Sigmoid colon (tissue), 7 donors: ENCODE data around the gene IKZF1. TPM values are rescaled to one million over a fixed set of nuclear protein-coding genes. Genes with fewer than 3 reads are reported as not detected.

Experiments
- DNase-seq: peaks from one replicate; pipeline ENCODE4 v3.0.0-alpha.2; 2019
- H3K27ac ChIP-seq, 4 donors: fragments of 200-600 bp; sonication (generic); one replicate each; pipeline ENCODE4 v1.5.1; 2016 to 2019; ENCODE audit warnings: mild to moderate bottlenecking in 1 of 4
- H3K27me3 ChIP-seq, 3 donors: fragments of 200-600 bp; sonication (generic); one replicate each; pipeline ENCODE4 v1.5.1; 2019; ENCODE audit warnings: mild to moderate bottlenecking in 1 of 3
- H3K36me3 ChIP-seq, 4 donors: fragments of 200-600 bp; sonication (generic); one replicate each; pipeline ENCODE4 v1.5.1; 2016 to 2019
- H3K4me1 ChIP-seq, 4 donors: fragments of 200-600 bp; sonication (generic); one replicate each; pipeline ENCODE4 v1.5.1; 2017 to 2019
- H3K4me3 ChIP-seq, 4 donors: fragments of 200-600 bp; sonication (generic); one replicate each; pipeline ENCODE4 v1.5.1; 2017 to 2019; ENCODE audit warnings: mild to moderate bottlenecking in 2 of 4, moderate library complexity in 1 of 4
- H3K9me3 ChIP-seq, 4 donors: fragments of 200-600 bp in 3 of 4; sonication (generic) in 3 of 4; one replicate each; pipeline versions ENCODE4 v1.5.1 to v1.6.1; 2013 to 2019
- CTCF ChIP-seq, 4 experiments: fragments of 450-650 bp in 3 of 4; fragments of 200-600 bp in 1 of 4; IDR thresholded peaks; one replicate each; pipeline ENCODE4 v1.5.1; 2016 to 2019; ENCODE audit warnings: antibody characterized with exemption in 4 of 4, mild to moderate bottlenecking in 3 of 4, moderate library complexity in 2 of 4
- EP300 ChIP-seq, 4 donors: sonication (generic); formaldehyde crosslinking; IDR thresholded peaks; one replicate each; pipeline ENCODE4 v1.6.1; 2017; ENCODE audit warnings: antibody characterized with exemption in 4 of 4
- POLR2A ChIP-seq, 2 donors: fragments of 450-650 bp; IDR thresholded peaks; one replicate each; pipeline ENCODE4 v1.6.1; 2016; ENCODE audit warnings: antibody characterized with exemption in 2 of 2, mild to moderate bottlenecking in 2 of 2, moderate library complexity in 2 of 2
- POLR2AphosphoS5 ChIP-seq, 4 donors: sonication (generic); formaldehyde crosslinking; IDR thresholded peaks; one replicate each; pipeline ENCODE4 v1.6.1; 2017; ENCODE audit warnings: antibody characterized with exemption in 4 of 4
- WGBS, 2 donors: extraction: QIAGEN DNeasy Blood & Tissue Kit; methylation state at CpG; one replicate each; pipeline ENCODE4 v1.1.7; 2013; 5-methylcytosine and 5-hydroxymethylcytosine counted together
- intact Hi-C: fragments of 100-400 bp; cut with DNase I; formaldehyde crosslinking; loops from one replicate; pipeline ENCODE4 v1.15.1; 2023
- polyA plus RNA-seq, 3 donors: library from polyadenylated mRNA; stranded (reverse); fragments of 200-250 nt; gene quantifications; one replicate each; pipeline ENCODE4 v1.2.3, GENCODE V29; 2013
- total RNA-seq, 4 donors: library from RNA; depleted of rRNA; stranded (reverse); fragments of >200 nt; gene quantifications; one replicate each; pipeline ENCODE4 v1.1.0, GENCODE V29; 2016
- donor health status: healthy with polysubstance abuse.
- donor health status: Bipolar disorder and iron deficiency.
- donor health status: healthy.

The IKZF1 gene
- total and polyA plus RNA-seq, 7 donors, result 1.8 to 29.9 (median 6.4) TPM

DNA sequence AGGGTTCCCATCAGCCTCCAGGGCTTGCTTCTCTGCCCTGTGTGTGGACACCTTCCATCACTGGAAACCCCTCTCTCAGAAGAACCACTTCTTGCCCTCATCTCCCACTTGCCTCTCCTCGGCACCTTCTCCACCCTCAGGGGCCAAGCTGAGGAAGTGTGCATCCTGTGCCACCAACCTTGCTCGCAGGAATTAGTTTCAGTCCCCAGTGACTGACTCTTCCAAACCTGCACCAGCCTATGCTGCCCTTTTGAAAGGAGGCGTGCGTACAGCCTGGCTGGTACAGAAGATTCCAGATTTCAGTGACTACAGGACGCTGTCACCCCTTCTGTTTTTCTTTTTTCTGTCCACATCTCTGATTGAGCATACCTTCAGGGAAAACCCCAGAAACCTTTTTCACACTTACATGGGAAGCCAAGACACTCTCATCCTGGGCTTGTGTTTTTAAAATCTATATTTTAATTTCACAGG is 67.1 kb downstream of the IKZF1 start:
- H3K27ac ChIP-seq, result no peak overlapping the region
- WGBS, 2 donors, result 73 to 85% methylated on average over 5 of the region's 5 CpGs
- H3K27me3 ChIP-seq, result no peaks in the 10 kb centered on the region
- intact Hi-C loops, result no loop called here
- H3K36me3 ChIP-seq, result no peaks in the 10 kb centered on the region
- no peak overlapping the region for H3K4me3 ChIP-seq
- TF ChIP-seq POLR2AphosphoS5 (IDR thresholded peaks at IDR 0.05) (no peak), EP300 (IDR thresholded peaks at IDR 0.05) (no peak), CTCF (IDR thresholded peaks at IDR 0.05) (no peak), POLR2A (IDR thresholded peaks at IDR 0.05) (no peak)
- DNase-seq, result no peak
- H3K9me3 ChIP-seq, result peaks cover 0 to 5% (median 0%) of the 10 kb centered on the region in 4 donors
- no peaks in the 10 kb centered on the region for H3K4me1 ChIP-seq

GRCh38 chr7:50372923-50373322 is 68.4 kb downstream of the IKZF1 start:
- no peaks in the 10 kb centered on the region for H3K36me3 ChIP-seq
- intact Hi-C loops, result no loop called here
- no peak for DNase-seq
- H3K27me3 ChIP-seq, result no peaks in the 10 kb centered on the region
- H3K4me3 ChIP-seq, result no peak overlapping the region
- H3K27ac ChIP-seq, result no peak overlapping the region
- no peak for TF ChIP-seq EP300 (IDR thresholded peaks at IDR 0.05)
- no peak for TF ChIP-seq POLR2AphosphoS5 (IDR thresholded peaks at IDR 0.05)
- TF ChIP-seq POLR2A (IDR thresholded peaks at IDR 0.05), result no peak
- no peak for TF ChIP-seq CTCF (IDR thresholded peaks at IDR 0.05)
- H3K9me3 ChIP-seq, result peaks cover 0 to 3% (median 0%) of the 10 kb centered on the region in 4 donors
- WGBS, 2 donors, result 74 to 82% methylated on average over 4 of the region's 4 CpGs
- H3K4me1 ChIP-seq, result no peaks in the 10 kb centered on the region

DNA sequence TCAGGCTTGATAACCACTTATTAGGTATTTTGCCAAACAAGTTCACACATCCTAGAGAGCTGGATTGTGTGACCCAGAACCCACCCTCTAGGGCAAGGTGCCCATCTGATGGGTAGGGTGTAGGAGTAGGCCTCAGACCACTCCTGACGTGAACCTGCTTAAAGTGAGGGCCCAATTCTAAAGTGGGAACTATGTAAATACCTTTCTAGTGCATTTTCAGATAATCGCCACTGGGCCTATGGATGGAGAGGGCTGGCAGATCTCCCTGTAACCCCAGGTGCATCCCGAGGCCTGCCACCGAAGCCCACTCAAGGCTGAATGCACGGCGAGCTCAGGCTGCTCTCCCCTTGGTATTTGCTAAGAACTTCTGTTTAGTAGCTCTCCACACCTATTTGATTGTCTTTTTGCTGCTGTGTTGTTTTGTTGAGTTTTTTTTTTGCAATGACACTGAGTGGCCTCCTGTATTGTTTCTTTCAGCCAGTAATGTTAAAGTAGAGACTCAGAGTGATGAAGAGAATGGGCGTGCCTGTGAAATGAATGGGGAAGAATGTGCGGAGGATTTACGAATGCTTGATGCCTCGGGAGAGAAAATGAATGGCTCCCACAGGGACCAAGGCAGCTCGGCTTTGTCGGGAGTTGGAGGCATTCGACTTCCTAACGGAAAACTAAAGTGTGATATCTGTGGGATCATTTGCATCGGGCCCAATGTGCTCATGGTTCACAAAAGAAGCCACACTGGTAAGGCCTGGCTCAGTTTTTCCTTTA is 71.7 kb downstream of the IKZF1 start:
- intact Hi-C loops, result no loop called here
- no peak overlapping the region for H3K27ac ChIP-seq
- no peaks in the 10 kb centered on the region for H3K36me3 ChIP-seq
- 92% methylated on average over 15 of the region's 15 CpGs for WGBS, 2 donors
- DNase-seq, result no peak
- TF ChIP-seq POLR2A (IDR thresholded peaks at IDR 0.05), result no peak
- no peak for TF ChIP-seq CTCF (IDR thresholded peaks at IDR 0.05)
- no peak for TF ChIP-seq EP300 (IDR thresholded peaks at IDR 0.05)
- TF ChIP-seq POLR2AphosphoS5 (IDR thresholded peaks at IDR 0.05), result no peak
- no peaks in the 10 kb centered on the region for H3K27me3 ChIP-seq
- H3K9me3 ChIP-seq, result no peaks in the 10 kb centered on the region
- no peaks in the 10 kb centered on the region for H3K4me1 ChIP-seq
- H3K4me3 ChIP-seq, result no peak overlapping the region

- TF ChIP-seq POLR2A (IDR thresholded peaks at IDR 0.05), result no peak
- no peak for TF ChIP-seq EP300 (IDR thresholded peaks at IDR 0.05)
- TF ChIP-seq POLR2AphosphoS5 (IDR thresholded peaks at IDR 0.05), result no peak
- no peak for TF ChIP-seq CTCF (IDR thresholded peaks at IDR 0.05)
- Histone ChIP-seq H3K9me3 (no peaks in the 10 kb centered on the region), H3K27ac (no peak overlapping the region), H3K4me3 (no peak overlapping the region), H3K4me1 (no peaks in the 10 kb centered on the region), H3K27me3 (no peaks in the 10 kb centered on the region), H3K36me3 (no peaks in the 10 kb centered on the region)
- intact Hi-C loops, result no loop called here
- 92 to 94% methylated on average over 9 of the region's 9 CpGs for WGBS, 2 donors
- DNase-seq, result no peak
Measured at GRCh38 chr7:50377356-50377755, 72.8 kb downstream of the IKZF1 start.
